NCI-H460 (cell line): Measurements from ENCODE around the gene DNM2. TPM values are rescaled to one million over a fixed set of nuclear protein-coding genes. Genes with fewer than 3 reads are reported as not detected.
"Not testable (repeated sequence)": the region's sequence is repeated elsewhere in the genome, so short reads cannot be mapped to it uniquely, and the experiment has no call there.

Source experiments
- DNase-seq: peaks from one replicate; pipeline ENCODE4 v3.0.0-alpha.2; 2016; ENCODE audit warnings: low read depth; ENCODE audit errors: extremely low read depth
- total RNA-seq: library from RNA; depleted of rRNA; stranded (reverse); fragments of >200 nt; shearing (Covaris generic); gene quantifications from 2 replicates; pipeline ENCODE4 v1.2.3, GENCODE V29; 2014

DNM2 gene
- total RNA-seq, 1 experiment from 2014 or later, result 33.8 TPM

- no peak for DNase-seq
Observed at GRCh38 chr19:10720607-10721125, 2.8 kb downstream of the DNM2 start.

GRCh38 chr19:10723591-10723990, 5.7 kb downstream of the DNM2 start:
- DNase-seq, result no peak

- no peak for DNase-seq
Observed at GRCh38 chr19:10724573-10725071, 6.7 kb downstream of the DNM2 start.

- DNase-seq, result no peak
Observed at GRCh38 chr19:10725415-10725814, 7.5 kb downstream of the DNM2 start.

- DNase-seq, result no peak
Observed at GRCh38 chr19:10726268-10726667, 8.4 kb downstream of the DNM2 start.

GRCh38 chr19:10727685-10728201, 9.9 kb downstream of the DNM2 start:
- no peak for DNase-seq

GRCh38 chr19:10729411-10729810, 11.5 kb downstream of the DNM2 start:
- no peak for DNase-seq

- no peak for DNase-seq
Observed at GRCh38 chr19:10730932-10731331, 13.1 kb downstream of the DNM2 start.

- DNase-seq, result no peak
Observed at GRCh38 chr19:10735741-10736140, 17.9 kb downstream of the DNM2 start.

GRCh38 chr19:10736189-10736588, 18.3 kb downstream of the DNM2 start:
- no peak for DNase-seq

- DNase-seq, result no peak
Observed at GRCh38 chr19:10736916-10737551, 19.2 kb downstream of the DNM2 start.

GRCh38 chr19:10737722-10738121, 19.8 kb downstream of the DNM2 start:
- no peak for DNase-seq

- DNase-seq, result no peak
Observed at GRCh38 chr19:10740798-10741197, 22.9 kb downstream of the DNM2 start.

GRCh38 chr19:10742476-10742875, 24.6 kb downstream of the DNM2 start:
- no peak for DNase-seq

GRCh38 chr19:10744253-10744798, 26.4 kb downstream of the DNM2 start:
- DNase-seq, result no peak

- DNase-seq, result no peak
Observed at GRCh38 chr19:10744801-10745293, 27.0 kb downstream of the DNM2 start.

- DNase-seq, result not testable (repeated sequence)
Observed at GRCh38 chr19:10746437-10746836, 28.6 kb downstream of the DNM2 start.

- DNase-seq, result no peak
Observed at GRCh38 chr19:10747271-10747670, 29.4 kb downstream of the DNM2 start.

GRCh38 chr19:10747674-10748073, 29.8 kb downstream of the DNM2 start:
- no peak for DNase-seq

GRCh38 chr19:10748195-10748926, 30.5 kb downstream of the DNM2 start:
- DNase-seq, result no peak

GRCh38 chr19:10748927-10749434, 31.1 kb downstream of the DNM2 start:
- peak; percentile 13 for DNase-seq
